ENCODE data around the gene LAMA3.

DNA sequence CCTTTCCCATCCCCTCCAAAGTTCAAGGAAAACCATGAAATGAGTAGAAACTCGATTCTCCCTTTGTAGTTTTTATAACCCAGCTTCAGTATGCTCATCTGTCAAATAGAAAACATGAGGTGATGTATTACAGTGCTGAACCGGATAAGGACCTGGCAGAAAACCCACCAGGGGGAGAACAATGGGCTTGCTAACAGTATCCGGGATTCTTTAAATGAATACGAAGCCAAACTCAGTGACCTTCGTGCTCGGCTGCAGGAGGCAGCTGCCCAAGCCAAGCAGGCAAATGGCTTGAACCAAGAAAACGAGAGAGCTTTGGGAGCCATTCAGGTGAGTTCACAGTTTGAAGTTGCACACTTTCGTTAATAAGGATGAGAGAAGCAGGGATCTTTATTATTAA, 211.7 kb downstream of the LAMA3 start:
- TF ChIP-seq EZH2 (IDR thresholded peaks at IDR 0.05) (no peak), CTCF (IDR thresholded peaks at IDR 0.05) (no peak)

Measured in neural progenitor cell (in vitro differentiated cells).